Activated naive CD8-positive, alpha-beta T cell (primary cell): ENCODE data around the gene TDRD5.
"Not testable (repeated sequence)": the region's sequence is repeated elsewhere in the genome, so short reads cannot be mapped to it uniquely, and the experiment has no call there.

Experiments
- H3K27ac Mint-ChIP-seq: one replicate; pipeline ENCODE4 v1.8.0; 2021; ENCODE audit warnings: mixed read lengths
- H3K27me3 Mint-ChIP-seq: one replicate; pipeline ENCODE4 v1.8.0; 2021; ENCODE audit warnings: mixed read lengths
- H3K36me3 Mint-ChIP-seq: one replicate; pipeline ENCODE4 v1.8.0; 2021; ENCODE audit warnings: mixed read lengths
- H3K4me1 Mint-ChIP-seq: one replicate; pipeline ENCODE4 v1.8.0; 2021; ENCODE audit warnings: low read depth, mixed read lengths
- H3K4me3 Mint-ChIP-seq: one replicate; pipeline ENCODE4 v1.8.0; 2021; ENCODE audit warnings: mild to moderate bottlenecking, mixed read lengths
- H3K9me3 Mint-ChIP-seq: one replicate; pipeline ENCODE4 v1.8.0; 2021; ENCODE audit warnings: low read depth, mixed read lengths

TDRD5 gene

GRCh38 chr1:179588425-179589024 lies 3.1 kb upstream of the TDRD5 start:
- Mint-ChIP-seq H3K27me3 (peaks cover 35% of the 10 kb centered on the region), H3K36me3 (no peaks in the 10 kb centered on the region), H3K4me1 (peaks cover 2% of the 10 kb centered on the region), H3K9me3 (no peaks in the 10 kb centered on the region), H3K4me3 (no peak overlapping the region), H3K27ac (no peak overlapping the region)

- Mint-ChIP-seq H3K36me3 (no peaks in the 10 kb centered on the region), H3K4me1 (peaks cover 2% of the 10 kb centered on the region), H3K27me3 (peaks cover 31% of the 10 kb centered on the region), H3K9me3 (no peaks in the 10 kb centered on the region), H3K4me3 (no peak overlapping the region), H3K27ac (no peak overlapping the region)
Observed at GRCh38 chr1:179589509-179589908, 2.1 kb upstream of the TDRD5 start.

DNA sequence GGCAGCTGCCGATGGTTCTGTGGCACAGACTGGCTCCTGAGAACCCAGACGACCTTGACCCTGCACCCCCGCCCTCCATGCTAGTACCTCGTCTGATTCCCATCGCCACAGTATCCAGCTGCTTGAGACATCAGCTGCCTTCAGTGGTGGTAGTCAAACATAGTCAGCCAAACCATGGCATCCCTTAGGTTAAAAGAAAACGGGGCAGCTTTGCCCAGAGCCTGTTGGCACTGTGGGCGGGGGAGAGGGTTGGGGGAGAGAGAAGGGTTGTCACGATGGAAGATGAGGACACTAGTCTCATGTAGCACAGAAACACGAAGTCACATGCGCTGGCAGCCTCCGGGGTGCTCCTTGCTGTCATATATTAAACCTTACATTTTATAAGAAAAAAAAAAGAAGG lies 961 bp upstream of the TDRD5 start:
- H3K4me3 Mint-ChIP-seq, result no peak overlapping the region
- H3K36me3 Mint-ChIP-seq, result no peaks in the 10 kb centered on the region
- peaks cover 2% of the 10 kb centered on the region for H3K4me1 Mint-ChIP-seq
- peaks cover 28% of the 10 kb centered on the region for H3K27me3 Mint-ChIP-seq
- H3K9me3 Mint-ChIP-seq, result no peaks in the 10 kb centered on the region
- no peak overlapping the region for H3K27ac Mint-ChIP-seq

- Mint-ChIP-seq H3K36me3 (no peaks in the 10 kb centered on the region), H3K9me3 (no peaks in the 10 kb centered on the region), H3K27me3 (peaks cover 26% of the 10 kb centered on the region), H3K4me3 (no peak overlapping the region), H3K4me1 (no peaks in the 10 kb centered on the region), H3K27ac (no peak overlapping the region)
Observed at GRCh38 chr1:179591253-179591591, 410 bp upstream of the TDRD5 start.

GRCh38 chr1:179598631-179599030 lies 7.0 kb downstream of the TDRD5 start:
- peaks cover 3% of the 10 kb centered on the region for H3K9me3 Mint-ChIP-seq
- H3K36me3 Mint-ChIP-seq, result no peaks in the 10 kb centered on the region
- no peaks in the 10 kb centered on the region for H3K4me1 Mint-ChIP-seq
- peaks cover 21% of the 10 kb centered on the region for H3K27me3 Mint-ChIP-seq
- no peak overlapping the region for H3K4me3 Mint-ChIP-seq
- no peak overlapping the region for H3K27ac Mint-ChIP-seq

DNA sequence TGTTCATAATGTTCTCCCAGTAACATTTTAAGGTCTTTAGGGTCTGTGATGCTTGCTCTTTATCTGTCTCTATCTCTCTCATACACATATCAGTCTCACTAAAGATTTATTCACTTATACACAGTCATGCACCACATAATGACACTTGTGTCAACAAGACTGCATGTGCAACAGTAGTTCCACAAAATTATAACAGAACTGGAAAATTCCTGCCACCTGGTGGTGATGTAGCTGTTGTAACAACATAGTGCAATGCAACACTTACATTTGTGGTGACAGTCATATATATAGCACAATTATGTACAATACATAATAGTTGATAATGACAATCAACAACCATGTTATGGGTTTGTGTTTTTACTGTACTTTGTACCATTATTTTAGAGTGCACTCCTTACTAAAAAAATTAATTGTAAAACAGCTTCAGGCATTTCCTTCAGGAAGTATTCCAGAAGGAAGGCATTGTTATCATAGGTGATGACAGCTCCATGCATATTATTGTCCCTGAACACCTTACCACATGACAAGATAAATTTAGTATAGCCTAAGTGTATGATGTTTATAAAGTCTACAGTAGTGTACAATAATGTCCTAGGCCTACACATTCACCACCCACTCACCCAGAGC lies 8.1 kb downstream of the TDRD5 start:
- Mint-ChIP-seq H3K36me3 (no peaks in the 10 kb centered on the region), H3K27me3 (peaks cover 23% of the 10 kb centered on the region), H3K4me3 (no peak overlapping the region), H3K9me3 (peaks cover 7% of the 10 kb centered on the region), H3K4me1 (no peaks in the 10 kb centered on the region), H3K27ac (no peak overlapping the region)

DNA sequence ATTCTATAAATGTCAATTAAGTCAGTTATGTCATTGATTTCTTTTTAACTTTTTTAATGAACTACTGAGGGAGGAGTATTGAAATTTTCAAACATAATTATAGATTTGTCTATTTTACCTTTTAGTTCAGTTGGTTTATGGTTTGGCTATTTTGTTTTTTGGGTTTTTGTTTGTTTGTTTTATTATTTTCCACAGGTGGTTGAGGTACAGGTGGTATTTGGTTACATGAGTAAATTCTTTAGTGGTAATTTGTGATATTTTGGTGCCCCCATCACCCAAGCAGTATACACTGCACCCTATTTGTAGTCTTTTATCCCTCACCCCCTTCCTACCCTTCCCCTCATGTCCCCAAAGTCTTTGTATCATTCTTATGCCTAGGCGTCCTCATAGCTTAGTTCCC lies 9.5 kb downstream of the TDRD5 start:
- H3K27ac Mint-ChIP-seq, result no peak overlapping the region
- no peak overlapping the region for H3K4me3 Mint-ChIP-seq
- no peaks in the 10 kb centered on the region for H3K4me1 Mint-ChIP-seq
- no peaks in the 10 kb centered on the region for H3K36me3 Mint-ChIP-seq
- H3K9me3 Mint-ChIP-seq, result peaks cover 7% of the 10 kb centered on the region
- peaks cover 24% of the 10 kb centered on the region for H3K27me3 Mint-ChIP-seq

DNA sequence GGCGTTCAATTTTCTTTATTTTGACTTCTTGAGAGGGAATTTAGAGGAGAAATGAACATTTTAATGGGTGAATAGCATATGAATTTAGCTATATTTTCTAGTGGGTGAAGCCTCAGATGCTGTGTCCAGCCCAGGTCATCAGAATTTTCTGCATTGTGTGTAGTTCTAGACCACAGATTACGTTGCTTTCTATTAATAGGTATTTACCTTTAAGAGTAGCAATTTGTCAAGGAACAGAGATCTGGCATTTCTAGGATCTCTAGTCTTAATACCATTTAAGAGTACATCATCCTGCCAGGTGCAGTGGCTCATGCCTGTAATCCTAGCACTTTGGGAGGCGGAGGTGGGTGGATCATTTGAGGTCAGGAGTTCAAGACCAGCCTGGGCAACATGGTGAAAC lies 20.7 kb downstream of the TDRD5 start:
- Mint-ChIP-seq H3K4me1 (no peaks in the 10 kb centered on the region), H3K36me3 (no peaks in the 10 kb centered on the region), H3K9me3 (no peaks in the 10 kb centered on the region), H3K4me3 (no peak overlapping the region), H3K27me3 (peaks cover 21% of the 10 kb centered on the region), H3K27ac (no peak overlapping the region)

- no peak overlapping the region for H3K4me3 Mint-ChIP-seq
- H3K27me3 Mint-ChIP-seq, result peaks cover 11% of the 10 kb centered on the region
- no peak overlapping the region for H3K27ac Mint-ChIP-seq
- no peaks in the 10 kb centered on the region for H3K4me1 Mint-ChIP-seq
- no peaks in the 10 kb centered on the region for H3K36me3 Mint-ChIP-seq
- no peaks in the 10 kb centered on the region for H3K9me3 Mint-ChIP-seq
Observed at GRCh38 chr1:179630719-179631118, 39.1 kb downstream of the TDRD5 start.

DNA sequence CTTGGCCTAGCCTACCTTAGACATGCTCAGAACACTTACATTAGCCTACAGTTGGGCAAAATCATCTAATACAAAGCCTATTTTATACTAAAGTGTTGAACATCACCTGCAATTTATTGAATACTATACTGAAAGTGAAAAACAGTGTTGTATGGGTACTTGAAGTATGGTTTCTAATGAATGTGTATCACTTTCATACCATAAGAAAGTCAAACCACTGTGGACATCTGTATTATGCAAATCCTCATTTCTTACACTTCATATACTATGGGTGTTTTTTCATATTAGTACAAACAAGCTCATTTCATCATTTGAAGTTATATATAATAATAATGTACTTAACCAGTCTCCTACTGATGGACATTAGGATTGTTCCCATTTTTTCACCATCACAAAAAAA lies 41.2 kb downstream of the TDRD5 start:
- H3K36me3 Mint-ChIP-seq, result no peaks in the 10 kb centered on the region
- no peaks in the 10 kb centered on the region for H3K4me1 Mint-ChIP-seq
- no peak overlapping the region for H3K27ac Mint-ChIP-seq
- H3K27me3 Mint-ChIP-seq, result peaks cover 9% of the 10 kb centered on the region
- H3K9me3 Mint-ChIP-seq, result no peaks in the 10 kb centered on the region
- no peak overlapping the region for H3K4me3 Mint-ChIP-seq

- H3K4me3 Mint-ChIP-seq, result no peak overlapping the region
- no peaks in the 10 kb centered on the region for H3K36me3 Mint-ChIP-seq
- no peak overlapping the region for H3K27ac Mint-ChIP-seq
Observed at GRCh38 chr1:179637211-179637860, 45.7 kb downstream of the TDRD5 start.

GRCh38 chr1:179661018-179661417 lies 69.4 kb downstream of the TDRD5 start:
- H3K36me3 Mint-ChIP-seq, result no peaks in the 10 kb centered on the region
- H3K27ac Mint-ChIP-seq, result no peak overlapping the region
- peaks cover 15% of the 10 kb centered on the region for H3K9me3 Mint-ChIP-seq

More at GRCh38 chr1:179637211-179637860, 45.7 kb downstream of the TDRD5 start:
- H3K4me1 Mint-ChIP-seq, result no peaks in the 10 kb centered on the region
- H3K9me3 Mint-ChIP-seq, result no peaks in the 10 kb centered on the region
- peaks cover 7% of the 10 kb centered on the region for H3K27me3 Mint-ChIP-seq

GRCh38 chr1:179663810-179664209 lies 72.2 kb downstream of the TDRD5 start:
- no peaks in the 10 kb centered on the region for H3K4me1 Mint-ChIP-seq
- no peaks in the 10 kb centered on the region for H3K36me3 Mint-ChIP-seq
- H3K27me3 Mint-ChIP-seq, result peaks cover 10% of the 10 kb centered on the region
- peaks cover 15% of the 10 kb centered on the region for H3K9me3 Mint-ChIP-seq
- no peak overlapping the region for H3K4me3 Mint-ChIP-seq
- no peak overlapping the region for H3K27ac Mint-ChIP-seq

More at GRCh38 chr1:179661018-179661417, 69.4 kb downstream of the TDRD5 start:
- Mint-ChIP-seq H3K4me1 (no peaks in the 10 kb centered on the region), H3K4me3 (no peak overlapping the region), H3K27me3 (peaks cover 6% of the 10 kb centered on the region)

- no peak overlapping the region for H3K27ac Mint-ChIP-seq
- no peak overlapping the region for H3K4me3 Mint-ChIP-seq
- H3K4me1 Mint-ChIP-seq, result no peaks in the 10 kb centered on the region
- peaks cover 7% of the 10 kb centered on the region for H3K27me3 Mint-ChIP-seq
- H3K36me3 Mint-ChIP-seq, result no peaks in the 10 kb centered on the region
- H3K9me3 Mint-ChIP-seq, result peaks cover 5% of the 10 kb centered on the region
Observed at GRCh38 chr1:179677882-179678281, 86.2 kb downstream of the TDRD5 start.

DNA sequence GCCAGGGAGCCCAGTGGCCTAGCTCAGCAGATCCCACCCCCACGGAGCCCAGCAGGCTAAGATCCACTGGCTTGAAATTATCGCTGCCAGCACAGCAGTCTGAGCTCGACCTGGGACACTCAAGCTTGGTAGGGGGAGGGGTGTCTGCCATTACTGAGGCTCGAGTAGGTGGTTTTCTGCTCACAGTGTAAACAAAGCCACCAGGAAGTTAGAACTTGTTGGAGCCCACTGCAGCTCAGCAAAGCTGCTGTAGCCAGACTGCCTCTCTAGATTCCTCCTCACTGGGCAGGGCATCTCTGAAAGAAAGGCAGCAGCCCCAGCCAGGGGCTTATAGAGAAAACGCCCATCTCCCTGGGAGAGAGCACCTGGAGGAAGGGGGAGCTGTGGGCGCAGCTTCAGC lies 102.9 kb downstream of the TDRD5 start:
- not testable (repeated sequence) for H3K4me1 Mint-ChIP-seq

More for the DNA sequence above, 102.9 kb downstream of the TDRD5 start:
- H3K4me3 Mint-ChIP-seq, H3K27ac Mint-ChIP-seq, H3K9me3 Mint-ChIP-seq, H3K36me3 Mint-ChIP-seq, H3K27me3 Mint-ChIP-seq: not testable (repeated sequence)
